ENCODE measurements around the gene AXL. TPM values are rescaled to one million over a fixed set of nuclear protein-coding genes. Genes with fewer than 3 reads are reported as not detected.

Gene AXL
- total RNA-seq, 1 experiment from 2014 or later: 23.3 TPM

GRCh38 chr19:41239363-41239762 is 20.3 kb downstream of the AXL start:
- Histone ChIP-seq H3K36me3 (replicated peaks; ENCODE audit: control insufficient read depth, insufficient read depth, low read length) (peaks cover 10% of the 10 kb centered on the region), H3K27me3 (ENCODE audit: control insufficient read depth, insufficient read depth, low read length) (no peaks in the 10 kb centered on the region), H3K4me3 (ENCODE audit: insufficient read depth, low read depth, low read length) (no peak overlapping the region)
- no peak for DNase-seq

DNA sequence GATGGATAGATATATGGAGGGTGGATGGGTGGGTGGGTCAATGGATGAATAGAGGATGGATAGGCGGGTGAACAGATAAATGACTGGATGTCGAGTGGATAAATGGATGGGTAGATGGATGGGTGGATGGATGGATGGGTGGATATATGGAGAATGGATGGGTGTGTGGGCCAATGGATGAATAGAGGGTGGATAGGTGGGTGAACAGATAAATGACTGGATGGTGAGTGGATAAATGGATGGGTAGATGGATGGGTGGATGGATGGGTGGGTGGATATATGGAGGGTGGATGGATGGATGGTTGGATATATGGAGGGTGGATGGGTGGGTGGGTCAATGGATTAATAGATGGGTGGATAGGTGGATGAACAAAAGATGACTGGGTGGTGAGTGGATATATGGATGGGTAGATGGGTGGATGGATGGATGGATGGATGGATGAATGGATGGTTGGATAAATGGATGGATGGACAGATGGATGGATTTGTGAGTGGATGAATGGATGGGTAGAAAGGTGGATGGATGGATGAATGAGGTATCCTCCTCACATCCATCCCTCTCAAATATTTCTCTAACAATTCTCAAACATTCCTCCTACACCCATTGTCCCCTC is 21.0 kb downstream of the AXL start:
- no peaks in the 10 kb centered on the region for H3K27me3 ChIP-seq (ENCODE audit: control insufficient read depth, insufficient read depth, low read length)
- H3K4me3 ChIP-seq (ENCODE audit: insufficient read depth, low read depth, low read length): no peak overlapping the region
- DNase-seq: no peak
- H3K36me3 ChIP-seq (replicated peaks; ENCODE audit: control insufficient read depth, insufficient read depth, low read length): peaks cover 10% of the 10 kb centered on the region

DNA sequence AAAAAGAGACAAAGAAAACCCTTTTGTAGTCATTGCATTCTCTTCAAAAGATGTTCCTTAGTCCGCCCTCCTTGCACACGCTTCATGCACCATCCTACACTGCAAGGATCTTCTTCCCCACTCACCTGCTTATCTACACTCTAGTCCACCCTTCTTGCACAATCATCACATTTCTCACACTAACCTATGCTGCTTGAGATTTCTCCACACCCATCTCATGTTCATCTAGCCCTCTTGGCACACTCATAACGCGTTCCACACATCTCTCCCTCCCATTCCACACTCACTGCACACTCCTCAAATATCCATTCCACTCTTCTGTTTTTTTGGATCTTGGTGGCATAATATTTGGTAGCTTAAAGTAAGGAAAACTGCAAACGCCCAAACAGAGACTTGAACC is 22.8 kb downstream of the AXL start:
- Histone ChIP-seq H3K4me3 (ENCODE audit: insufficient read depth, low read depth, low read length) (no peak overlapping the region), H3K27me3 (ENCODE audit: control insufficient read depth, insufficient read depth, low read length) (no peaks in the 10 kb centered on the region), H3K36me3 (replicated peaks; ENCODE audit: control insufficient read depth, insufficient read depth, low read length) (peaks cover 11% of the 10 kb centered on the region)
- no peak for DNase-seq

DNA sequence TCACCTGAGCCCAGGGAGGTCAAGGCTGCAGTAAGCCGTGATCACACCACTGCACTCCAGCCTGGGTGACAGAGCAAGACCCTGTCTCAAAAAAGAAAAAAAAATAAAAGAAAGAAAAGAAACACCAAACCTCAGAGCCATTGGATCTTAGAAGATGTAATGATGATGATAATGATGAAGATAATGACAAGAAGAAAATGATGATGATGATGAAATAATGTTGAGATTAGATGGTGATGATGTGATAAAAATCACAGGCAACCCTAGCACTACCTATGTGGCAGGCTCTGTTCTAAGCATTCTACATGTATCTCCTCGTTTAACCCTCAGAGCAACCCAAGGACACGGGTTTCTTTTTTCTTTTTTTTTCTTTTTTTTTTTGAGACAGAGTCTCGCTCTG is 25.1 kb downstream of the AXL start:
- DNase-seq: no peak
- H3K4me3 ChIP-seq (ENCODE audit: insufficient read depth, low read depth, low read length): no peak overlapping the region
- H3K36me3 ChIP-seq (replicated peaks; ENCODE audit: control insufficient read depth, insufficient read depth, low read length): peaks cover 18% of the 10 kb centered on the region
- H3K27me3 ChIP-seq (ENCODE audit: control insufficient read depth, insufficient read depth, low read length): no peaks in the 10 kb centered on the region

GRCh38 chr19:41245843-41246242 is 26.8 kb downstream of the AXL start:
- Histone ChIP-seq H3K36me3 (replicated peaks; ENCODE audit: control insufficient read depth, insufficient read depth, low read length) (peaks cover 19% of the 10 kb centered on the region), H3K4me3 (ENCODE audit: insufficient read depth, low read depth, low read length) (no peak overlapping the region), H3K27me3 (ENCODE audit: control insufficient read depth, insufficient read depth, low read length) (no peaks in the 10 kb centered on the region)
- DNase-seq: no peak

GRCh38 chr19:41248895-41249294 is 29.9 kb downstream of the AXL start:
- peaks cover 19% of the 10 kb centered on the region for H3K36me3 ChIP-seq (replicated peaks; ENCODE audit: control insufficient read depth, insufficient read depth, low read length)
- no peak overlapping the region for H3K4me3 ChIP-seq (ENCODE audit: insufficient read depth, low read depth, low read length)
- no peaks in the 10 kb centered on the region for H3K27me3 ChIP-seq (ENCODE audit: control insufficient read depth, insufficient read depth, low read length)
- no peak for DNase-seq

DNA sequence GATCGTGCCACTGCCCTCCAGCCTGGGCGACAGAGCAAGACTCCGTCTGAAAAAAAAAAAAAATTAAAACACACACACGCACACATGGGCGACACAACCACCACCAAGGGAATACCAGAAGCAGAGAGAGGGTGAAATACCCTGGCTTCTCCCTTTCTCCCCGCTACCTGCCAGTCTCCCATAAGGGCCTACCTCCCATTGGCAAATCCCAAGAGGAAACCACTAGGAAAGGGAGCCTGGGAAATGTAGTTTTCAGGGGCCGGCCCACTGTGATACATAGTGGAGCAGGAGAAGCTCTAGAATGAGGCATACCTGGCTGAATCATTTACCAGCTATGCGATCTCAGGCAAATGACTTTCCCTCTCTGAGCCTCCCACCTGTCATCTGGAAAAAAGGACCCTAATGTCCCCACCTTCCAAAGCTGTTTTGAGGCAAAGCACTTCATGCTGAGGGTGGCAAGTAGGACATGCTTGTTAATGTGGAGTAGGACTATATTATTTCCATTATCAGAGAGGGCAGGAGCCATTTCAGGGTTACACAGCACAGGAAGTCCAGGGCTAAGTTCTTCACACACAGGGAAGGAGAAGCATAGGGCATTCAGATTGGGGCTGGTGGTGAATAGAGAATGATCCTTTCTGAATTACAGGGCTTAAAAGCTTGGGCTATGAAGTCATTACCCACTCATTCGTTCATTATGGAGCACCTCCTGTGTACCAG is 30.8 kb downstream of the AXL start:
- peaks cover 19% of the 10 kb centered on the region for H3K36me3 ChIP-seq (replicated peaks; ENCODE audit: control insufficient read depth, insufficient read depth, low read length)

DNA sequence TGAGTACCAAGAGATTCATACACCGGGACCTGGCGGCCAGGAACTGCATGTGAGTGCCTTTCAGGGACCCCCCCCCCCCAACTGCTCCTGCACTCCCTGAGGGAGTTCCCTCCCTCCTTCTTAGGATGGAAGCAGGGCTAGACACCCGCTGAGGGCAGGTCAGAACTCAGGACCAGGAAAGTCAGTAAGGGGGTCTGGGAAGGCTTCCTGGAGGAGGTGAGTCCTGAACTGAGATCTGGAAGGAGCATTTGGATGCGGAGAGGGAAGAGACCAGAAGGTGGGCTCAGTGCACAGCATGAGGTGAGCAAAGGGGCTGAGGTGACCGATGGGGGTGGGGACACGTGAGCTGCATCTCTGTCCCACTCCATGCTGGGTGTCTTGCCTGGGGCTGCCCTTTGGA is 34.6 kb downstream of the AXL start:
- H3K36me3 ChIP-seq (replicated peaks; ENCODE audit: control insufficient read depth, insufficient read depth, low read length): peaks cover 22% of the 10 kb centered on the region
- no peaks in the 10 kb centered on the region for H3K27me3 ChIP-seq (ENCODE audit: control insufficient read depth, insufficient read depth, low read length)
- H3K4me3 ChIP-seq (ENCODE audit: insufficient read depth, low read depth, low read length): no peak overlapping the region
- no peak for DNase-seq

More for the DNA sequence above, 30.8 kb downstream of the AXL start:
- H3K4me3 ChIP-seq (ENCODE audit: insufficient read depth, low read depth, low read length): no peak overlapping the region
- peak; percentile 36 for DNase-seq
- H3K27me3 ChIP-seq (ENCODE audit: control insufficient read depth, insufficient read depth, low read length): no peaks in the 10 kb centered on the region

DNA sequence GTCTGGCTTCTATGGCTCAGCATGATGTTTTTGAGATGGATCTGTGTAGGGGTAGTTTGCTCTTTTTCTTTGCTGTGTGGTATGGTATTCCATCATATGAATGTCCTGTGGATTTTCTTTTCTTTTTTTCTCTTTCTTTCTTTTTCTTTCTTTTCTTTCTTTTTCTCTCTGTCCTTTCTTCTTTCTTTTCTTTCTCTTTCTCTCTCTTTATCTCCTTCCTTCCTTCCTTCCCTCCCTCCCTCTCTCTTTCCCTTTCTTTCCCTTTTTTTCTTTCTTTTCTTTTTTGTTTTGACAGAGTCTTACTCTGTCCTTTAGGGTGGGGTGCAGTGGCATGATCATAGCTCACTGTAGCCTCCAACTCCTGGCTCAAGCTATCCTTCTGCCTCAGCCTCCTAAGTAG is 36.1 kb downstream of the AXL start:
- H3K27me3 ChIP-seq (ENCODE audit: control insufficient read depth, insufficient read depth, low read length): no peaks in the 10 kb centered on the region
- DNase-seq: no peak
- peaks cover 21% of the 10 kb centered on the region for H3K36me3 ChIP-seq (replicated peaks; ENCODE audit: control insufficient read depth, insufficient read depth, low read length)

GRCh38 chr19:41261474-41262190 is 42.6 kb downstream of the AXL start:
- H3K4me3 ChIP-seq (ENCODE audit: insufficient read depth, low read depth, low read length): peak overlapping the region; percentile 61; the same call in 1 of the 2 replicates
- H3K27me3 ChIP-seq (ENCODE audit: control insufficient read depth, insufficient read depth, low read length): no peaks in the 10 kb centered on the region
- DNase-seq: no peak
- peaks cover 7% of the 10 kb centered on the region for H3K36me3 ChIP-seq (replicated peaks; ENCODE audit: control insufficient read depth, insufficient read depth, low read length)

More for the DNA sequence above, 36.1 kb downstream of the AXL start:
- no peak overlapping the region for H3K4me3 ChIP-seq (ENCODE audit: insufficient read depth, low read depth, low read length)

GRCh38 chr19:41263042-41263849 is 44.2 kb downstream of the AXL start:
- Histone ChIP-seq H3K4me3 (ENCODE audit: insufficient read depth, low read depth, low read length) (peak overlapping the region; percentile 61), H3K27me3 (ENCODE audit: control insufficient read depth, insufficient read depth, low read length) (no peaks in the 10 kb centered on the region), H3K36me3 (replicated peaks; ENCODE audit: control insufficient read depth, insufficient read depth, low read length) (peaks cover 13% of the 10 kb centered on the region)
- peak; percentile 65 for DNase-seq

DNA sequence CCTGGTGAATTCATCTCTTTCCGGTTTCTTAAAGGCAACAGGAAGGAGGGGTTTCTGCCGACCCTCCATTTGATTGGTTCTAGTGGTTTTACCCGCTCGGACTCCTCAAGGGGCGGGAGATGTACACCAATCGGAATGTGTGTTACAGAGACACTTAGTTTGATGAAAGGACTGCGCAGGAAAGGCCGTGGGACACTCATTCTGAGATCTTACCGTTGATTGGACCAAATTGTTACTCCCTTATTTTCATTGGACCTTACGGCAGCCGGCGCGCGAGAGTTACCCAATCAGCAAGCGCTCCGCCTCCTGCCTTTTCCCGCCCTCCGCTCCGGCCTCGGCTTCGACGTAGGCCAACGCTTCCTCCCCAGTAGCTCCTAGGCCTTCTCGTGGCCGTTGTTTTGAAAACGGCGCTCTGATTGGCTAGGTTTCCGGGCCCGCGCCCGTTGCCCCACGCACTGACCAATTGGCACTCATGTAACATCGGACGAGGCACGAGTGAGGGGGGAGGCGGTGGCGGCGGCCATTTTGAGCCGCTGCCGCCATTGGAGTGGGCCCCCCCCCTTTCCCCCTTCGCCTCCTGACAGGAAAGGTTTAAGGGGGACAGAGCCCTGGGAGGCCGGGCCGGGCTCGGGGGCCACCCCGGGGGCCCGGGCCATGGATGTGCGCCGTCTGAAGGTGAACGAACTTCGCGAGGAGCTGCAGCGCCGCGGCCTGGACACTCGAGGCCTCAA is 45.0 kb downstream of the AXL start, which contains the start of gene HNRNPUL1:
TSS of gene HNRNPUL1 (plus strand) at position 523 of the 731 bp plus-strand sequence. CDS start at position 655, 132 bp downstream.
- H3K27me3 ChIP-seq (ENCODE audit: control insufficient read depth, insufficient read depth, low read length): no peaks in the 10 kb centered on the region
- peaks cover 19% of the 10 kb centered on the region for H3K36me3 ChIP-seq (replicated peaks; ENCODE audit: control insufficient read depth, insufficient read depth, low read length)
- peak within 1 kb of the TSS; percentile 95 for H3K4me3 ChIP-seq (ENCODE audit: insufficient read depth, low read depth, low read length)
- peak; percentile 99 for DNase-seq

DNA sequence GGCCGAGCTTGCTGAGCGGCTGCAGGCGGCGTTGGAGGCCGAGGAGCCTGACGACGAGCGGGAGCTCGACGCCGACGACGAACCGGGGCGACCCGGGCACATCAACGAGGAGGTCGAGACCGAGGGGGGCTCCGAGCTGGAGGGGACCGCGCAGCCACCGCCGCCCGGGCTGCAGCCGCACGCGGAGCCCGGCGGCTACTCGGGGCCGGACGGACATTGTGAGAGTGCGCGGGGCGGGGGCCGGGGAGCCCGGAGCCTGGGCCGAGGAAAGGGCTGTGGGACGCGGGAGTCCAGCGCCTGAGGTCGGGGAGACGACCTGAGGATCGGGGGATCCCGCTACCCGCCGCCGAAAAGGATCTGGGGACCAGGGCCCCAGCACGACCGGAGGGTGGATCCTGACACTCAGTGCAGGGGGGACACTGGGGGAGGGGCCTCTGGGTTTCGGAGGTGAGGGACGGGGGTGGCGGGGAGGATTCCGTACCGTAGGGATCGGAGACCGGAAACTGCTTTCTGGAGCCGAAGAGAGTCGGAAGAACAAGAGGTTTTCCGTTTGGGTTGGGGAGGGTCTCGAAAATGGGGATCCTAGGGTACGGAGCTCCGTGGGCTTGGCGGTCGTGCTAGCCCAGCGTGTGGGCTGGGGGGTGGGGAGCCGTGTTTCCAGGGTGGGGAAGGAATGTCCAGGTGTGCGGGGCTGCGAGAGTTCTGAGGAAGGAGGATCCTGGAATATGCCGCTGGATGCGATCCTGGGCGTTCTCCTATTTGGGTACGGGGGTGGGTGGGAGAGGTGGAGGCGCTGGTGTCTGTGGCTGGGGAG is 45.8 kb downstream of the AXL start:
- peak; percentile 86 for DNase-seq
- H3K27me3 ChIP-seq (ENCODE audit: control insufficient read depth, insufficient read depth, low read length): no peaks in the 10 kb centered on the region
- H3K4me3 ChIP-seq (ENCODE audit: insufficient read depth, low read depth, low read length): peak overlapping the region; percentile 95
- H3K36me3 ChIP-seq (replicated peaks; ENCODE audit: control insufficient read depth, insufficient read depth, low read length): peaks cover 23% of the 10 kb centered on the region
